ENCODE measurements around the gene TNFRSF17. TPM values are rescaled to one million over a fixed set of nuclear protein-coding genes. Genes with fewer than 3 reads are reported as not detected.

Gene TNFRSF17
- total and polyA plus RNA-seq, 8 donors = 0.24 to 1.2 (median 0.87) TPM; not detected in 4

- ATAC-seq (peak; percentile 33), DNase-seq (peak in 1 of 4 donors; percentile 52)
- TF ChIP-seq CTCF (IDR thresholded peaks at IDR 0.05) = no peak
- no peak overlapping the region for H3K27ac ChIP-seq
- H3K36me3 ChIP-seq = peaks cover 0 to 42% of the 10 kb centered on the region in 2 donors
- no peaks in the 10 kb centered on the region for H3K9me3 ChIP-seq
- H3K4me1 ChIP-seq = no peaks in the 10 kb centered on the region
- no peak overlapping the region for H3K4me3 ChIP-seq
- intact Hi-C loops (cut with DNase I) = no loop called here
- H3K27me3 ChIP-seq = no peaks in the 10 kb centered on the region
Observed at GRCh38 chr16:12002447-12003006, 37.5 kb downstream of the TNFRSF17 start.

GRCh38 chr16:12006637-12007036 is 41.6 kb downstream of the TNFRSF17 start:
- Histone ChIP-seq H3K27me3 (no peaks in the 10 kb centered on the region), H3K36me3 (peaks cover 0 to 36% of the 10 kb centered on the region in 2 donors), H3K4me1 (no peaks in the 10 kb centered on the region), H3K4me3 (no peak overlapping the region), H3K9me3 (no peaks in the 10 kb centered on the region), H3K27ac (no peak overlapping the region)
- no peak for DNase-seq
- ATAC-seq = no peak
- intact Hi-C loops (cut with DNase I) = no loop called here
- TF ChIP-seq CTCF (IDR thresholded peaks at IDR 0.05) = no peak

GRCh38 chr16:12009462-12009861 is 44.5 kb downstream of the TNFRSF17 start:
- ATAC-seq = no peak

GRCh38 chr16:12009922-12010321 is 44.9 kb downstream of the TNFRSF17 start:
- TF ChIP-seq CTCF (IDR thresholded peaks at IDR 0.05) = no peak
- DNase-seq (no peak), ATAC-seq (no peak)
- Histone ChIP-seq H3K4me1 (no peaks in the 10 kb centered on the region), H3K27me3 (no peaks in the 10 kb centered on the region), H3K27ac (peak overlapping the region in 1 of 2 donors; percentile 33), H3K9me3 (no peaks in the 10 kb centered on the region), H3K36me3 (peaks cover 0 to 13% of the 10 kb centered on the region in 2 donors), H3K4me3 (no peak overlapping the region)
- intact Hi-C loops (cut with DNase I) = no loop called here

More at GRCh38 chr16:12009462-12009861, 44.5 kb downstream of the TNFRSF17 start:
- peaks cover 0 to 17% of the 10 kb centered on the region in 2 donors for H3K36me3 ChIP-seq
- H3K9me3 ChIP-seq = no peaks in the 10 kb centered on the region
- peak overlapping the region in 1 of 2 donors; percentile 33 for H3K27ac ChIP-seq
- H3K4me1 ChIP-seq = no peaks in the 10 kb centered on the region
- DNase-seq = no peak
- H3K27me3 ChIP-seq = no peaks in the 10 kb centered on the region
- no peak for TF ChIP-seq CTCF (IDR thresholded peaks at IDR 0.05)
- H3K4me3 ChIP-seq = no peak overlapping the region
- intact Hi-C loops (cut with DNase I) = no loop called here

- Histone ChIP-seq H3K9me3 (no peaks in the 10 kb centered on the region), H3K4me1 (no peaks in the 10 kb centered on the region), H3K27ac (peak overlapping the region; percentile 13 to 33), H3K36me3 (peaks cover 0 to 13% of the 10 kb centered on the region in 2 donors), H3K27me3 (no peaks in the 10 kb centered on the region), H3K4me3 (no peak overlapping the region)
- no peak for TF ChIP-seq CTCF (IDR thresholded peaks at IDR 0.05)
- intact Hi-C loops (cut with DNase I) = no loop called here
- DNase-seq = peak in 1 of 4 donors; percentile 20
- ATAC-seq = peak; percentile 40
Observed at GRCh38 chr16:12010388-12011251, 45.6 kb downstream of the TNFRSF17 start.

Data from left lung (tissue), 10 donors.